ENCODE data around the gene TCF7L2.

GRCh38 chr10:113047605-113047962 lies 97.5 kb downstream of the TCF7L2 start:
- TF ChIP-seq POLR2A (IDR thresholded peaks at IDR 0.05), result no peak
- TF ChIP-seq, protein P1, sequence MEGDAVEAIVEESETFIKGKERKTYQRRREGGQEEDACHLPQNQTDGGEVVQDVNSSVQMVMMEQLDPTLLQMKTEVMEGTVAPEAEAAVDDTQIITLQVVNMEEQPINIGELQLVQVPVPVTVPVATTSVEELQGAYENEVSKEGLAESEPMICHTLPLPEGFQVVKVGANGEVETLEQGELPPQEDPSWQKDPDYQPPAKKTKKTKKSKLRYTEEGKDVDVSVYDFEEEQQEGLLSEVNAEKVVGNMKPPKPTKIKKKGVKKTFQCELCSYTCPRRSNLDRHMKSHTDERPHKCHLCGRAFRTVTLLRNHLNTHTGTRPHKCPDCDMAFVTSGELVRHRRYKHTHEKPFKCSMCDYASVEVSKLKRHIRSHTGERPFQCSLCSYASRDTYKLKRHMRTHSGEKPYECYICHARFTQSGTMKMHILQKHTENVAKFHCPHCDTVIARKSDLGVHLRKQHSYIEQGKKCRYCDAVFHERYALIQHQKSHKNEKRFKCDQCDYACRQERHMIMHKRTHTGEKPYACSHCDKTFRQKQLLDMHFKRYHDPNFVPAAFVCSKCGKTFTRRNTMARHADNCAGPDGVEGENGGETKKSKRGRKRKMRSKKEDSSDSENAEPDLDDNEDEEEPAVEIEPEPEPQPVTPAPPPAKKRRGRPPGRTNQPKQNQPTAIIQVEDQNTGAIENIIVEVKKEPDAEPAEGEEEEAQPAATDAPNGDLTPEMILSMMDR (IDR thresholded peaks at IDR 0.05), result no peak
- TF ChIP-seq POLR2AphosphoS5 (IDR thresholded peaks at IDR 0.05; ENCODE audit: insufficient read depth in 1 of 2, low read depth in 1 of 2), result no peak
